Smooth muscle cell (in vitro differentiated cells): Measurements from ENCODE around the gene NR2F2. TPM values are rescaled to one million over a fixed set of nuclear protein-coding genes. Genes with fewer than 3 reads are reported as not detected.

Experiments
- DNase-seq: peaks from one replicate; lab custom pipeline; 2025; ENCODE audit not compliant: unreplicated experiment; lab: John Stamatoyannopoulos, UW
- H2AFZ ChIP-seq: fragments of 200-600 bp; sonication (generic); 2 replicates; pipeline ENCODE4 v1.6.0; 2016; ENCODE audit warnings: antibody characterized with exemption, low read depth, mild to moderate bottlenecking
- H3F3A ChIP-seq: fragments of 200-600 bp; sonication (generic); 2 replicates; pipeline ENCODE4 v1.6.0; 2017; ENCODE audit warnings: antibody characterized with exemption, low read depth
- H3K27ac ChIP-seq: fragments of 200-600 bp; sonication (generic); 2 replicates; pipeline ENCODE4 v1.5.1; 2016; ENCODE audit warnings: low read depth, mild to moderate bottlenecking
- H3K27me3 ChIP-seq: fragments of 200-600 bp; sonication (generic); 2 replicates; pipeline ENCODE4 v1.6.1; 2016; ENCODE audit warnings: low read depth, mild to moderate bottlenecking
- H3K36me3 ChIP-seq: fragments of 200-600 bp; sonication (generic); 2 replicates; pipeline ENCODE4 v1.5.1; 2016; ENCODE audit warnings: low read depth
- H3K4me1 ChIP-seq: fragments of 200-600 bp; sonication (generic); 2 replicates; pipeline ENCODE4 v1.5.1; 2016; ENCODE audit warnings: low read depth
- H3K4me2 ChIP-seq: fragments of 200-600 bp; sonication (generic); 2 replicates; pipeline ENCODE4 v1.6.0; 2016; ENCODE audit warnings: mild to moderate bottlenecking
- H3K4me3 ChIP-seq: fragments of 200-600 bp; sonication (generic); 2 replicates; pipeline ENCODE4 v1.5.1; 2016; ENCODE audit warnings: mild to moderate bottlenecking
- H3K79me2 ChIP-seq: fragments of 200-600 bp; sonication (generic); 2 replicates; pipeline ENCODE4 v1.6.0; 2016; ENCODE audit warnings: low read depth, mild to moderate bottlenecking
- H3K9ac ChIP-seq: fragments of 200-600 bp; sonication (generic); 2 replicates; pipeline ENCODE4 v1.6.0; 2016; ENCODE audit warnings: low read depth
- H3K9me3 ChIP-seq: fragments of 200-600 bp; sonication (generic); replicated peaks from 2 replicates; pipeline ENCODE4 v1.5.1; 2016; ENCODE audit warnings: low read depth
- H4K20me1 ChIP-seq: fragments of 200-600 bp; sonication (generic); 2 replicates; pipeline ENCODE4 v1.6.0; 2016; ENCODE audit warnings: low read depth
- CTCF ChIP-seq: fragments of 200-600 bp; sonication (generic); IDR thresholded peaks from 2 replicates; pipeline ENCODE4 v1.5.1; 2017; ENCODE audit warnings: borderline replicate concordance, mild to moderate bottlenecking, antibody characterized with exemption; ENCODE audit not compliant: insufficient read depth, poor library complexity, severe bottlenecking
- WGBS: methylation state at CpG from one replicate; pipeline ENCODE4 v1.1.7; 2016; ENCODE audit warnings: low lambda C conversion rate; 5-methylcytosine and 5-hydroxymethylcytosine counted together
- polyA plus RNA-seq: library from polyadenylated mRNA; unstranded; fragments of >200 nt; fragmentation: Nextera tagmentation; extraction: Ambion mirVana; gene quantifications from 2 replicates; pipeline ENCODE4 v1.2.1, GENCODE V29; 2016
- total RNA-seq: library from RNA; depleted of rRNA; stranded (reverse); fragments of >200 nt; gene quantifications from 2 replicates; pipeline ENCODE4 v1.2.3, GENCODE V29; 2014

The NR2F2 gene
- total and polyA plus RNA-seq, 2 experiments from 2014 or later, result 4.7 to 9.8 TPM

GRCh38 chr15:96346409-96346970 lies 16.0 kb downstream of the NR2F2 start:
- Histone ChIP-seq H3K27me3 (peaks cover 98% of the 10 kb centered on the region), H3K9me3 (no peaks in the 10 kb centered on the region), H3K9ac (no peak overlapping the region), H2AFZ (no peak overlapping the region), H3K4me2 (peak overlapping the region; percentile 90), H3K4me3 (peak overlapping the region; percentile 55), H3K4me1 (peaks cover 92% of the 10 kb centered on the region), H3K36me3 (no peaks in the 10 kb centered on the region), H3F3A (no peaks in the 10 kb centered on the region), H3K79me2 (no peaks in the 10 kb centered on the region), H3K27ac (no peak overlapping the region), H4K20me1 (peaks cover 41% of the 10 kb centered on the region)
- 39% methylated on average over 6 of the region's 6 CpGs for WGBS
- no peak for TF ChIP-seq CTCF
- no peak for DNase-seq

DNA sequence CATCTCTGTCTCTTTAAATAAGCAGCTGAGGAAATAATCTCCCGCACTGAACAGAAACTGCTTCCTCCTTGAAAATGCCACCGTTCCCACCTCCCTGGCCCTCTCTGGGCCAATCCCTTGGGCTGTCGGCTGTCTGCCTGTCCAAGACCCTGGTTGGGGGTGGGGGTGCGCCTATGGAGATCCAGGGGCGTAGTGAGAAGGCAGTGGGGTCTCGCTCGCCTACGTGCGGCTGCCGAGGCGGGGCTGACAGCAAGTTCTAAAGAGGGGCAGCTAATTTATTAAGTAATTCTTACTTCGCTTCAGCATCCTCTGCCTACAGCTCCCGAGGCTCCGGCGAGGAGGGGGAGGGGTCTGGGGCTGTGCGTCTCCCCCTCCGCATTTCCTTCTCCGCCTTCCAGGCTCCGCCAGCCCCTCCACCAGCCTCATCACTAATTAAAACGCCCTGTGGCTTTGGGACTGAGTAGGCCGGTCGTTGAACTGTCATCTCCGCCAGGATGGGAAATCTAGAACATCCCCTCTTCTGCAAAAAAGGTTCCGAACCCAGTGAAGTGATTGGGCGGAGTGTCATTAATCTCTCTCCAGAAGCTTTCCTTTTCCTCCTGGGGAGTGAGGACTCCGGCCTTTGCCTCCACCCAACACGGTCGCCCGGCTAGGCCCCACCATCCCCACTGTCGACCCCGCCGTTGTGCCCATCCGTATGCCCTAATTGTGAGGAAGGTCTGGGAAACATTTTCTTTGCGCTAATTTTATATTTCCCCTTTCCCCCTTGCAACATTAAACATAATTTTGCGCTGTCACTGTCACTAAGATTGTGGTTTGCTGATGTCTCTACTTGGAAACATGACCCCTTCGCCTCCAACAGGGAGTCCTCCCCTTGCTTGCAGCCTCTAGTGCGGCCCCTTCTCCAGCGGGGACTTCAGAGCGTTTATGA lies 16.9 kb downstream of the NR2F2 start:
- WGBS, result 23% methylated on average over 39 of the region's 39 CpGs
- no peaks in the 10 kb centered on the region for H3K9me3 ChIP-seq
- H3K27me3 ChIP-seq, result peaks cover 99% of the 10 kb centered on the region
- no peaks in the 10 kb centered on the region for H3K79me2 ChIP-seq
- H3K4me2 ChIP-seq, result peak overlapping the region; percentile 87
- no peak overlapping the region for H3K9ac ChIP-seq
- no peak overlapping the region for H3K27ac ChIP-seq
- H3K36me3 ChIP-seq, result no peaks in the 10 kb centered on the region
- H3K4me1 ChIP-seq, result peaks cover 92% of the 10 kb centered on the region
- peak overlapping the region; percentile 39 for H3K4me3 ChIP-seq
- no peak for DNase-seq
- H4K20me1 ChIP-seq, result peaks cover 51% of the 10 kb centered on the region
- no peak for TF ChIP-seq CTCF
- H2AFZ ChIP-seq, result peak overlapping the region; percentile 42
- no peaks in the 10 kb centered on the region for H3F3A ChIP-seq

DNA sequence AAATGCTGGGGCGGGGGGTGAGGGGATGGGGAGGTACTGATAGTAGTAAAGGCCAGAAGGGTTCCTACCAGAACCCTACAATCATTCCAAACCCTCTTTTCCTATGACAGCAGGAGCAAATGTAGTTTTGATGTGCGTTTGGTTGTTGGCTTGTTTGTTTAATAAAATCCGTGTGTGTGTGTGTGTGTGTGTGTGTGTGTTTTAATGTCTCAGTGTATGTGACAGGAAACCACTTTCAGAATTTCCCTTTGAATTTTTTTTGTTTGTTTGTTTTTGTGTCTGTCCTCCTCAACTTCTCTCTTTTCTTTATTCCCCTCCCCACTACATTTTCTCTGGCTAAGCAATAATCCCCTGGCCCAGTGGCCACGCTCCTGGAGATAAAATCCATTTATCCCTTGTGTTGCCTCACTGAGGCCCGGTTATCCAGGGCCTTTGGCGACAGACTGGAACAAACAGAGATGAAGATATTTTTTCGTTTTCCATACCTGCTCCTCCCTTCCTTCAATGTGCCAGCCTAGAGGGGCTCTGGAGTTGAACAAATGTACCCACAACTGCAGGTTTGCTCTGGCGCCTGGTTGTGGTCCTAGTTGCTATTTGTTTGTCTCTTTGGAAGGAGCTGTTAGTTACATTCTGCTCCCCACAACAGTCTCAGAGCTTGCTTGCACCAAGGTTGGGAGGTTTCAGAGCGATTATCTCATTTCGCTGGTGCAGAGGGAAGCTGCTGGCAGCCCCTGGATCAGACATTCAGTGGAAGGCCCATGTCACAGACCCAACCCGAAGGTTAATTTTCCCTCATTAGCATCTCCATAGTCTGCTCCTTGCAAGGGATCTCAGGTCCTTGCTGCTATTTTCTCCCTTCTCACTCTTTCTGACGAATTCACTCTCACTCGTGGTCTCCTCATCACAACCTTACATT lies 17.9 kb downstream of the NR2F2 start:
- DNase-seq, result no peak
- no peak overlapping the region for H3K27ac ChIP-seq
- peaks cover 92% of the 10 kb centered on the region for H3K4me1 ChIP-seq
- H4K20me1 ChIP-seq, result peaks cover 54% of the 10 kb centered on the region
- no peak overlapping the region for H3K4me2 ChIP-seq
- H3K79me2 ChIP-seq, result no peaks in the 10 kb centered on the region
- no peaks in the 10 kb centered on the region for H3K9me3 ChIP-seq
- 30% methylated on average over 13 of the region's 13 CpGs for WGBS
- TF ChIP-seq CTCF, result no peak
- H3K9ac ChIP-seq, result no peak overlapping the region
- H3K27me3 ChIP-seq, result peaks cover 99% of the 10 kb centered on the region
- no peaks in the 10 kb centered on the region for H3F3A ChIP-seq
- H3K36me3 ChIP-seq, result no peaks in the 10 kb centered on the region
- no peak overlapping the region for H3K4me3 ChIP-seq
- H2AFZ ChIP-seq, result no peak overlapping the region
